ENCODE results near the gene SCAMP4. TPM values are rescaled to one million over a fixed set of nuclear protein-coding genes. Genes with fewer than 3 reads are reported as not detected.

The SCAMP4 gene
- total and polyA plus RNA-seq, 2 of the 13 experiments (the other 11 are each of a cell fraction or from before 2014, with no cell fraction given), result 10.7 to 13.7 TPM

DNA sequence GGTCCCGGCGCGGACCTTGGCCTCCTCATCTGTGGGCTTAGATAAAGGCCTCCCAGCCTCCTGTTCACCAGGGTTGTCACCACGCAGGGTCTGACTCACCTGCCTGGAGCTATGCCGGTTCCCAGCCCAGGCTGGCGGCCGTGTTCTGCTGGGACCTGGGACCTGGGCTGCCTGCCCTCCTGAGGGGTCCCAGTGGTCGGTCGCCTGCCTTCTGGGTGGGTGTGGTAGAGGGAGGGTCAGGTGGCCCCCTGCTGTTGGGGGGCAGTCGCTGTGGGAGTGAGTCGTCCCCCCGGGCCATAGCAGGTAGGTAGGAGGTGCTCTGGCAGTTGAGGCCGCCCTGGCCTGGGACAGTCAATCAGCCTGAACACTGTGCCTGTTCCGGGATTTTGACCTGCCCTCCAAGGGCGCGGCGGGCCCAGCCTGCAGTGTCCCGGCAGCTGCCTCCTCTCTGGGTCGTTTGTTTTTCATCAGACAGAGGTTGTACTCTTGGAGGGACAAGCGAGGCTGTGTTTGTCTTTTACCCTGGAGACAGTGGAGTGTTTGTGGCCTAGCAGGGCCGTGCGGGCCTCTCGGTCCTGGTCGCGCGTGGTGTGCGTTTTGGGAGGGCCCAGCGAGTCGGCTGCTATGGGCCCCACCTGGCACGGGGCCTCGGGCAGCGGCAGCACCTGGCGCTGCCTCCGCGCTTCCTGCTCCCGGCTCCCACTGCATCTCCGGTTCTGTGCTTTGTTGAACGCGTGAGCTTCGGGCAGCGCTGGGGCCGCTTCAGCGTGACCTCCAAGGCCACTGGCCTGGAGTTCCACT lies 2.6 kb downstream of the SCAMP4 start (continued):
- TF ChIP-seq SETDB1 (CRISPR knock-in tag; IDR thresholded peaks at IDR 0.05; ENCODE audit: borderline replicate concordance) (no peak), SMAD1 (CRISPR knock-in tag; IDR thresholded peaks at IDR 0.05; ENCODE audit: borderline replicate concordance, low read depth) (peak; percentile 11; the same call in 1 of the 2 replicates), TCF7 (IDR thresholded peaks at IDR 0.05; ENCODE audit: low read depth) (no peak), ZNF557 (CRISPR knock-in tag; IDR thresholded peaks at IDR 0.05) (no peak), ZNF644 (CRISPR knock-in tag; IDR thresholded peaks at IDR 0.05; ENCODE audit: low read depth) (no peak), ZNF501 (CRISPR knock-in tag; IDR thresholded peaks at IDR 0.05) (0 out of 2 replicates have a peak, but pooled peaks have one; percentile 34), ZNF766 (CRISPR knock-in tag; IDR thresholded peaks at IDR 0.05; ENCODE audit: borderline replicate concordance) (no peak), CBX5 (CRISPR knock-in tag; IDR thresholded peaks at IDR 0.05; ENCODE audit: borderline replicate concordance) (no peak), AGO2 (optimal IDR thresholded peaks at IDR 0.05; ENCODE audit: low read depth, low read length) (peak; percentile 89), SIN3A (IDR thresholded peaks at IDR 0.05; ENCODE audit: borderline replicate concordance, low read depth, low read length) (peak; percentile 42; the same call in 1 of the 2 replicates), ZNF12 (CRISPR knock-in tag; IDR thresholded peaks at IDR 0.05) (0 out of 2 replicates have a peak, but pooled peaks have one; percentile 31), DNMT3B (CRISPR knock-in tag; conservative IDR thresholded peaks at IDR 0.05) (no peak), ZKSCAN5 (CRISPR knock-in tag; IDR thresholded peaks at IDR 0.05) (no peak), MBD4 (IDR thresholded peaks at IDR 0.05; ENCODE audit: borderline replicate concordance, low read length) (no peak), ZNF841 (CRISPR knock-in tag; IDR thresholded peaks at IDR 0.05; ENCODE audit: borderline replicate concordance) (no peak), PTBP1 (IDR thresholded peaks at IDR 0.05; ENCODE audit: low read depth, low read length, poor library complexity, severe bottlenecking) (no peak), SRF (IDR thresholded peaks at IDR 0.05; ENCODE audit: low read depth, low read length) (no peak), ZNF7 (CRISPR knock-in tag; IDR thresholded peaks at IDR 0.05) (no peak), KLF16 (CRISPR knock-in tag; IDR thresholded peaks at IDR 0.05) (peak in 1 of 2 experiments; percentile 58; a peak in 1 of 4 replicates), NAIF1 (CRISPR knock-in tag; IDR thresholded peaks at IDR 0.05; ENCODE audit: borderline replicate concordance) (no peak), ZNF607 (CRISPR knock-in tag; IDR thresholded peaks at IDR 0.05; ENCODE audit: borderline replicate concordance) (no peak)
- TF ChIP-seq, protein P1, sequence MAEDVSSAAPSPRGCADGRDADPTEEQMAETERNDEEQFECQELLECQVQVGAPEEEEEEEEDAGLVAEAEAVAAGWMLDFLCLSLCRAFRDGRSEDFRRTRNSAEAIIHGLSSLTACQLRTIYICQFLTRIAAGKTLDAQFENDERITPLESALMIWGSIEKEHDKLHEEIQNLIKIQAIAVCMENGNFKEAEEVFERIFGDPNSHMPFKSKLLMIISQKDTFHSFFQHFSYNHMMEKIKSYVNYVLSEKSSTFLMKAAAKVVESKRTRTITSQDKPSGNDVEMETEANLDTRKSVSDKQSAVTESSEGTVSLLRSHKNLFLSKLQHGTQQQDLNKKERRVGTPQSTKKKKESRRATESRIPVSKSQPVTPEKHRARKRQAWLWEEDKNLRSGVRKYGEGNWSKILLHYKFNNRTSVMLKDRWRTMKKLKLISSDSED (CRISPR knock-in tag; IDR thresholded peaks at IDR 0.05), result no peak
- TF ChIP-seq, protein P2, sequence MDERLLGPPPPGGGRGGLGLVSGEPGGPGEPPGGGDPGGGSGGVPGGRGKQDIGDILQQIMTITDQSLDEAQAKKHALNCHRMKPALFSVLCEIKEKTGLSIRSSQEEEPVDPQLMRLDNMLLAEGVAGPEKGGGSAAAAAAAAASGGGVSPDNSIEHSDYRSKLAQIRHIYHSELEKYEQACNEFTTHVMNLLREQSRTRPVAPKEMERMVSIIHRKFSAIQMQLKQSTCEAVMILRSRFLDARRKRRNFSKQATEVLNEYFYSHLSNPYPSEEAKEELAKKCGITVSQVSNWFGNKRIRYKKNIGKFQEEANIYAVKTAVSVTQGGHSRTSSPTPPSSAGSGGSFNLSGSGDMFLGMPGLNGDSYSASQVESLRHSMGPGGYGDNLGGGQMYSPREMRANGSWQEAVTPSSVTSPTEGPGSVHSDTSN (CRISPR knock-in tag; IDR thresholded peaks at IDR 0.05), result no peak
- TF ChIP-seq, protein P3, sequence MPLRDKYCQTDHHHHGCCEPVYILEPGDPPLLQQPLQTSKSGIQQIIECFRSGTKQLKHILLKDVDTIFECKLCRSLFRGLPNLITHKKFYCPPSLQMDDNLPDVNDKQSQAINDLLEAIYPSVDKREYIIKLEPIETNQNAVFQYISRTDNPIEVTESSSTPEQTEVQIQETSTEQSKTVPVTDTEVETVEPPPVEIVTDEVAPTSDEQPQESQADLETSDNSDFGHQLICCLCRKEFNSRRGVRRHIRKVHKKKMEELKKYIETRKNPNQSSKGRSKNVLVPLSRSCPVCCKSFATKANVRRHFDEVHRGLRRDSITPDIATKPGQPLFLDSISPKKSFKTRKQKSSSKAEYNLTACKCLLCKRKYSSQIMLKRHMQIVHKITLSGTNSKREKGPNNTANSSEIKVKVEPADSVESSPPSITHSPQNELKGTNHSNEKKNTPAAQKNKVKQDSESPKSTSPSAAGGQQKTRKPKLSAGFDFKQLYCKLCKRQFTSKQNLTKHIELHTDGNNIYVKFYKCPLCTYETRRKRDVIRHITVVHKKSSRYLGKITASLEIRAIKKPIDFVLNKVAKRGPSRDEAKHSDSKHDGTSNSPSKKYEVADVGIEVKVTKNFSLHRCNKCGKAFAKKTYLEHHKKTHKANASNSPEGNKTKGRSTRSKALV (CRISPR knock-in tag; IDR thresholded peaks at IDR 0.05), result 0 out of 2 replicates have a peak, but pooled peaks have one; percentile 63
- TF ChIP-seq, protein P4, sequence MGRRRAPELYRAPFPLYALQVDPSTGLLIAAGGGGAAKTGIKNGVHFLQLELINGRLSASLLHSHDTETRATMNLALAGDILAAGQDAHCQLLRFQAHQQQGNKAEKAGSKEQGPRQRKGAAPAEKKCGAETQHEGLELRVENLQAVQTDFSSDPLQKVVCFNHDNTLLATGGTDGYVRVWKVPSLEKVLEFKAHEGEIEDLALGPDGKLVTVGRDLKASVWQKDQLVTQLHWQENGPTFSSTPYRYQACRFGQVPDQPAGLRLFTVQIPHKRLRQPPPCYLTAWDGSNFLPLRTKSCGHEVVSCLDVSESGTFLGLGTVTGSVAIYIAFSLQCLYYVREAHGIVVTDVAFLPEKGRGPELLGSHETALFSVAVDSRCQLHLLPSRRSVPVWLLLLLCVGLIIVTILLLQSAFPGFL (CRISPR knock-in tag; IDR thresholded peaks at IDR 0.05), result no peak

Measured in HepG2 (cell line).